Thyroid gland (tissue), 4 donors: ENCODE results near the gene STOX2.

Experiments
- CTCF ChIP-seq, 6 experiments: fragments of 200-600 bp in 3 of 6; fragments of 450-650 bp in 3 of 6; sonication (generic) in 3 of 6; IDR thresholded peaks; one replicate each; pipeline ENCODE4 v1.5.1; 2016 to 2019; ENCODE audit warnings: antibody characterized with exemption in 6 of 6, mild to moderate bottlenecking in 2 of 6, inconsistent platforms in 1 of 6, moderate library complexity in 1 of 6
- POLR2A ChIP-seq, 2 donors: fragments of 450-650 bp; IDR thresholded peaks; one replicate each; pipeline ENCODE4 v1.6.1; 2017; ENCODE audit warnings: antibody characterized with exemption in 2 of 2, mild to moderate bottlenecking in 2 of 2, moderate library complexity in 1 of 2

- TF ChIP-seq CTCF (IDR thresholded peaks at IDR 0.05) = no peak
- no peak for TF ChIP-seq POLR2A (IDR thresholded peaks at IDR 0.05)
Measured at GRCh38 chr4:184067931-184068554, 162.9 kb downstream of the STOX2 start.
